Activated T-cell treated with anti-CD3 and anti-CD28 coated beads for 24 hours (primary cell): ENCODE data around the gene HTRA2.
"Not testable (repeated sequence)": the region's sequence is repeated elsewhere in the genome, so short reads cannot be mapped to it uniquely, and the experiment has no call there.

ENCODE experiments used
- DNase-seq: peaks from one replicate; pipeline ENCODE4 v3.0.0-alpha.2; 2020; ENCODE audit warnings: low read depth

HTRA2 gene

DNA sequence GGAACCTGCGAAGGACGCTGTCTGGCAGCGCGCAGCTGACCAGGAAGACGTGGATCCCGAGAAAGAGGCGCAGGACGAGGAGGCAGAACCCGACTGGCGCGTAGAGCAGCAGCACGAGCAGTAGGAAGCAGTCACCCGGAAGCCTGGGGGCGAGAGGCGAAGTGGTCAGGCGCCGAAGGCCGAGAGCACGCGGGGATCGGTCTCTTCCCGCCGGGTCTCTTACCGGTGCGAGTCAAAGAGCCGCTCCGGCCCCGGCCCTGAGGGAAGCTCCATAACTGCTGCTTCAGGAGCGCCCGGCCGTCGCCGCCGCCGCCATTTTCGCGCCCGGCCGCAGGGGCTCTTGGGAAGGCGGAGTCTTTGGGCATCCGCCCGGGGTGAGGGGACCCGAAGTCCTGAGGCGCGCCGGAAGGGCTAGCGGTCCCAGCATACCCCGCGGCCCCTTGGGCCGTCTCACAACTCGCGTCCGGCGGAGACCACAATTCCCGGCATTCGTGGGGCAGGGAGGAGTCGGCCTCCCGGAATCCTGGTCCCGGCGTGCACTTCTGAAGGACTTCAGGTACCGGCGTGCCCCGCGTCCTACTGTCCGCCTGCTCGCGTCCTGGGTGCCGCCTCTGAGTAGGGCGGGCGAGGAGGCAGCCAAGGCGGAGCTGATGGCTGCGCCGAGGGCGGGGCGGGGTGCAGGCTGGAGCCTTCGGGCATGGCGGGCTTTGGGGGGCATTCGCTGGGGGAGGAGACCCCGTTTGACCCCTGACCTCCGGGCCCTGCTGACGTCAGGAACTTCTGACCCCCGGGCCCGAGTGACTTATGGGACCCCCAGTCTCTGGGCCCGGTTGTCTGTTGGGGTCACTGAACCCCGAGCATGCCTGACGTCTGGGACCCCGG, at the start of gene HTRA2, which contains the start of gene AUP1:
Gene HTRA2, plus strand, starts transcription at position 577 of the 882 bp plus-strand sequence. Its CDS starts 74 bp downstream, at position 651.
Gene AUP1, minus strand, starts transcription at position 350 of the 882 bp plus-strand sequence. Its CDS starts 77 bp downstream, at position 273.
- DNase-seq, result peak; percentile 93

DNA sequence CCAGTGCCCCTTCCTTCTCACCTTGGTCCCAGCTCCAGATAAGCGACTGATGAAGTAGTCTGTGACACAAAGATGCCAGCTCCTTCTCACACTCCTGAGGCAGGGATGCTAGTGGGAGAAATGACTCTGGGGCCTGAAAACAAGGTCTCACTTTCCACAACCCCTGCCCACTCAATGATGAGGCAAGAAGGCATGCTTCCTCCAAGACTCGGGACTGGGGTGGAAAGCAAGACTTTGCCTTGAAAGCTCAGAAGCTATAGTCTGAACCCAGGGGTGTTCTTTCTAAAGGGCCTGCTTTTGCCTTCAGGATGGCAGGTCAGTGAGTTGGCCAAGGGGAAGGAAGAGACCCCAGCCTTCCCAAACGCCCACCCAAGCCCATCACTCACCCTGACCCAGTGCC, 48.3 kb upstream of the HTRA2 start:
- DNase-seq, result no peak

DNA sequence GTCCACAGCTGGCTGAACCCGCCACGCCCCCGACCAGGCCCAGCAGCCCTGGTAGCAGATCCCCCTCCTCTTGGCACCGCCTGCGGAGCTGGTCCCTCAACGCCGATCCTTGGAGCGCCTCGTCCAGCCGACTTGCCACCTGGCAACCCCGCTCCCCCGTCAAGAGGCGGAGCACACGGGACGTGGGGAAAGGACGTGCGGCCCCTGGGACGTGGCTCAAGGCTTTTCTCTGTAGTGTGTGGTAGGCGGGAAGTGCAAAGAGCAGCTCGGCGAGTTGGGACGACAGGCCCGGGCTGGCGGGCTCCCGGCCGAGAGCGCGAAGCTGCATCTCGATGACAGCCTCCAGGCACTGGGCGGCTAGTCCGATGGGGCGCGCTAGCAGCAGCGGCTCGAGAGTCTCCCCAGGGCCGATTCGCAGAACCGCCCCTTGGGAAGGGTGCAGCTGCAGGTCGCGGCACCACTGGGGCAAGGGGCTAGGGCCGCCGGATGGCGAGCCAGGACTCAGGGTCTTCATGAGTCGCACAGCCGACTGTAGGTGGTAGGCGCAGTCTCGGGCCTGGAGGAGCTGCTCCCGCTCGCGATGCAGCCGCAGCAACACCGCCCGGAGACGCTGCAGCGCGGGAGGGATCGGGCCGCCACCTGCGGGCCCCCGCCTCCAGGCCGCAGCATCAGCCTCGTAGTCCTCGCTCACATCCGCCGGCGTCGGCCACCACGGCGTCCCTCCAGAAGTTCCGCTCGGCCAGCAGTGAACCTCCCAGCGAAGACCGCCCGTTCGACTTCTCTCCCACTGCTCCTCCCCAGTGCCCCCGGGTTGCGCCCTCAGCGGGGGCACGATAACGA, 47.6 kb upstream of the HTRA2 start:
- DNase-seq, result peak; percentile 41

DNA sequence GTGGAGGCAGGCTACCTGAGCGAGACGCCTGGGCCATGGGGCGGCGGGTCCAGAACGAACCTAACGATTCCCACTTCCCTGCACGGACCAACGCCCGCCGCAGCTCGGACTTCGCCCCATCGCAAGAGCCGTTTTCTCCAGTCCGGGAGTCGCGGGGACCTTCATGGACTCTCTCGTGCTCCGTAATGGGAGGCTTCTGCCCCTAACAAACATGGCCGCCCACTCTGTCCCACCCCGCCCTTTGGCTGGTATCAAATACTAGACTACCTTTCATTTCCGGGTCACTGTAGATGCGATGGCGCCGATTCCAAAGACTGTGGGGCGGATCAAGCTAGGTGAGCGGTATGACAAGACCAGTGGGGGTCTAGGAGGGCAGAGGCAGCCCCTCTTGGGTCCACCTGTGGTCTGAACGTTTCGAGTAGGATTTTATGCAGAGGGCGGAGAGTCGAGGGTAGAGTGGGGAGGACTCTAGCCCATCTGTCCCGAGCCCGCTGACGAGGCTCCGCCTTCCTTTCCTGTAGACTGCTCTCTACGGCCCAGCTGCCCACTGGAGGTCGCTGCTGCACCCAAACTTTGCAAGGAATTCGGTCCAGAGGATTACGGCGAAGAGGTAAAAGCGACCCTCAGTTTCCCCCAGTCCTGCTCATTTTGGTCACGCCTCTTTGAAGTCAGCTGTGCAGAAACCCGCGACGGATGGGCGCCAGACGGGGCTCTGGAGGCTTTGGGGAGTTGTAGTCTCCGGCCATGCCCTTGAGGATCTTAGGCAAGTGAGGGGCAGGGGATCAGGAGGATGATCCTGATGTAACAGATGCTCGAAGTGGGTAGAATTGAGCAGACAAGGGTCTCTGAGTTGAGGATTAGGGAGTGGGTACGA, 46.7 kb upstream of the HTRA2 start, which contains the start of the genes CCDC142 and TTC31:
Gene CCDC142, minus strand, starts transcription at position 198 of the 874 bp plus-strand sequence. Its CDS starts 161 bp downstream, at position 37.
Gene TTC31, plus strand, starts transcription at position 281 of the 874 bp plus-strand sequence. Its CDS starts 15 bp downstream, at position 296.
- peak; percentile 90 for DNase-seq

DNA sequence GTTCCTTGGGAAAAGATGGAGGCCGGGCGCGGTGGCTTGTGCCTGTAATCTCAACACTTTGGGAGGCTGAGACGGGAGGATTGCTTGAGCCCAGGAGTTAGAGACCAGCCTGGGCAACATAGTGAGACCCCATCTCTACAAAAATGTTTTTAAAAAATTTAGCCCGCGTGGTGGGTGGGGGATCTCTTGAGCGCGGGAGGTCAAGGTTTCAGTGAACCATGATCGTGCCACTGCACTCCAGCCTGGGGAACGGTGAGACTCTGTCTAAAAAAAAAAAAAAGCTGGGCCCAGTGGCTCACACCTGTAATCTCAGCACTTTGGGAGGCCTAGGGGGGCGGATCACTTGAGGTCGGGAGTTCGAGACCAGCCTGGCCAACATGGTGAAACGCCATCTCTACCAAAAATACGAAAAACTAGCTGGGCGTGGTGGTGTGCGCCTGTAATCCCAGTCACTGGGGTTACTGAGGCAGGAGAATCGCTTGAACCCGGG, 46.0 kb upstream of the HTRA2 start:
- DNase-seq, result not testable (repeated sequence)

DNA sequence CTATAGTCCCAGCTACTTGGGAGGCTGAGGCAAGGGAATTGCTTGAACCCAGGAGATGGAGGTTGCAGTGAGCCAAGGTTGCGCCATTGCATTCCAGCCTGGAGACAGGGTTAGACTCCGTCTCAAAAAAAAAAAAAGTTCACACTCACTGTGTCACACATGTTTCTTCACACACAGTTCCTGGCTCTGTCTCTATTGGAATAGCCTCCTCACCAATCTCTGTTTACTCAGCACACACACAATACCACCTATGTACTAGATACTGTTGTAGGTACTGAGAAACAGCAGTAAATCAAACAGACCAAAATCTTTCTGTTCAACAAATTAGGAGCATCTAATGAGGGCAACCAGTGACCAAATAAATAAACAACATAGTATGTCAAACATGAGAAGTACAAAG, 43.6 kb upstream of the HTRA2 start:
- DNase-seq, result no peak

DNA sequence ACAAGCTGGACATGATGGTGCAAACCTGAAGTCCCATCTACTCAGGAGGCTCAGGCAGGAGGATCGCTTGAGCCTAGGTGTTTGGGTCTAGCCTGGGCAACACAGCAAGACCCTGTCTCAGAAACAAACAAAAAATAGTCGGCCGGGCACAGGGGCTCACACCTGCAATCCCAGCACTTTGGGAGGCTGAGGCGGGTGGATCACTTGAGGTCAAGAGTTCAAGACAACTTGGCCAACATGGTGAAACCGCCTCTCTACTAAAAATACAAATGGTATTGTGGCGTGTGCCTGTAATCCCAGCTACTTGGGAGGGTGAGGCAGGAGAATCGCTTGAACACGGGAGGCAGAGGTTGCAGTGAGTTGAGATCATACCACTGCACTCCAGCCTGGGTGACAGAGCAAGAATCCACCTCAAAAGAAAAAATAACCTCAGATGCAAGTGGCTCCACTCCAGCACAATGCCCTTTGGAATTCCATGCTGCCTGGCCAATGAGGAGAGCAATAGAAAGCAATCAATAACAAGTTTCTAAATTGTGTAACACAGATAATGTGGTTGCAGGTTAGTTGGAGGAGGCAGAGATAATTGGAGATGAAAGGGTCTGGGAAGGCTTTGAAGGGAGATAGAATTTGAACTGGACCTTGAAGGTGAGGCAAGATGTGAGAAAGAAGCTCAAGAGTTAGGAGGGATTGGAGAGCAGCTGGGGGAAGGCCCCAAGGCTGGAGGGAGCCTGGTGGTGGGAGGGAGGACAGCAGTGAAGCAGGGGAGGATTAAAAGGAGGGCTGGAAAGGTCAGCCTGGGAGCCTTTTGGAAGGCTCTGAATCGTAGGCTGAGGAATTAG, 40.9 kb upstream of the HTRA2 start:
- DNase-seq, result no peak

DNA sequence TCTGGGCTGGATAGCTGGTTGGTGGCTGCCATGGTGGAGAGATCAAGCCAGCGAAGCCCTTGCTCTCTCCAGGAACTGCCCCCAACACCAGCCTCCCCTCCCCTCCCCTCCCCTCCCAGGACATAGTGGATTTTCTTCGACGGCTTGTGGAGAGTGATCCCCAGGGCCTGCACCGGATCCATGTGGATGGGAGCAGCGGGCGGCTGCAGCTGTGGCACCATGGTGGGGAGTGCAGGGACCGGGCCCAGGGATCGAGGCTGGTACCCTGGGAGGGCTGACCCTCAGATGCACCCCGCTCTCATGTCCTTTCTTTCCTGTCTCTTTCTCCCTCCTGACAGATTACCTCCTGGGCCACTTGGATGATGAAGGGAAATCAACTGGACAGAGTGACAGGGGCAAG, 39.8 kb upstream of the HTRA2 start:
- no peak for DNase-seq

DNA sequence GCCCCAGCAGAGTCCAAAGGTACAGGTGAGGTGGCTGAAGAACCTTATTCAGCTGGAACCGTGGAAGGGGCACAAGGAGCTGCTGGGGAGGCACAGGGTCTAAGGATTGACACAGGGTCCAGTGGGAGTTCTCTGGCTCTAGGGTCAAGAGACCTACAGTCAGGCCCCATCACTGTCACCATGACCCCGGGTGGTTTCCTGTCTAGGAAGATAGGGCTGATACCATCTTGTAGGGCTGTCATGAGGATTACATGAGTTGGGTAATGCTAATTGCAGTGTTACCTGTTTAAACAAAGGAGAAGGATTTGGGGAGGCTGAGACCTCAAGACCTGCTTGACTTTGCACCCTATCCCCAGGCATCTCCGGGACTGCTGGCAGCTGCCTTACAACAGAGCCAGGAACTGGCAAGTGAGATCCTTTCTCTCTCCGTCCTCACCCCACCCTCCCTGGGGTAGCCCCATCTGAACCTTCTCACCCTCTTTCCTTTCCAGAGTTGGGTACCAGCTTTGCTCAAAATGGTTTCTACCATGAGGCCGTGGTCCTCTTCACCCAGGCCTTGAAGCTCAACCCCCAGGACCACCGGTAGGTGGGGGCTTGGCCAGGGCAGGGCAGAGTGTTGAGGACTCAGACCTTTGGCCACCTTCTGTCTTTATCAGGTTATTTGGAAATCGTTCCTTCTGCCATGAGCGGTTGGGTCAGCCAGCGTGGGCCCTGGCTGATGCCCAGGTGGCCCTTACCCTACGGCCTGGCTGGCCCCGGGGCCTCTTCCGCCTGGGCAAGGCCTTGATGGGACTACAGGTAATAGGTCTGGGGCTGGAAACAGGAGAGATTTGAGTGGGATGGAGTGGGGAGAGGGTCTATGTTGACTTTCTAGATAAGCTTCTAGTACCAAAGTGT, 37.8 kb upstream of the HTRA2 start:
- DNase-seq, result no peak

DNA sequence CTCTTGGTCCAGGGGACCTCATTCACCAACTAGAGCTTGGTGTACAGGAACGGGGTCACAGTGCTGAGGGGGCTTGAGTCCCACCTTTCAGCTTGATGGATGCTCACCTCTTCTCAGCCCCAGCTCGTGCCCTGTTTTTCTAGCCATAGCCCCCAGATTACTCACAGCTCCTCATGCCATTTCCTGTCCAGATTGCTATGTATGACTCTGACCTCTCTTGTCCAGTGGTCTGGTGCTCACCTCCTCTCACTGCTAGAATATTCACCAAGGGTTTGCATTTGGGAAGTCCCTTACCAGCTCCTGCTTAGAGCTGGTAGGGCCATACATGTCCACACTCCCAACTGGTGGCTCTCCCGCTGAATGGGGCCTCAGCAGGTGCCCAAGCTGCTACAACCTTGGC, 36.2 kb upstream of the HTRA2 start:
- no peak for DNase-seq

DNA sequence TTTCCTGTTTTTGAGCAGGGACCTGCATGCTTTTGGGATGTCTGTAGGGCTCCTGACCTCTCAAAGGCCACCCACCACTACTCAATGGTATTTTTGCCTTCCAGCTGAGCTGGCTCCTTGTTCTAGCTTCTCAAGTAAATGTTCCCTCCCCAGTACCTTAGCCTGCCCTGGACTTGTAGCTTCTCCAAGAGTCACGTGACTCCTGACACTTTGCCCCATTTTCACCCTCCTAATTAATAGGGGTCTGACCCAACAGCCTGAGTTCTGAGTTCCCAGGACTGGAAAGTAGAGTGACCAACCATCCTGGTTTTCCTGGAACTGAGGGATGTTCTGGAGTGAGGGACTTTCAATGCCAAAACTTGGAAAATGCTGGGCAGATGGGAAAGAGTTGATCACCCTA, 34.3 kb upstream of the HTRA2 start:
- no peak for DNase-seq

DNA sequence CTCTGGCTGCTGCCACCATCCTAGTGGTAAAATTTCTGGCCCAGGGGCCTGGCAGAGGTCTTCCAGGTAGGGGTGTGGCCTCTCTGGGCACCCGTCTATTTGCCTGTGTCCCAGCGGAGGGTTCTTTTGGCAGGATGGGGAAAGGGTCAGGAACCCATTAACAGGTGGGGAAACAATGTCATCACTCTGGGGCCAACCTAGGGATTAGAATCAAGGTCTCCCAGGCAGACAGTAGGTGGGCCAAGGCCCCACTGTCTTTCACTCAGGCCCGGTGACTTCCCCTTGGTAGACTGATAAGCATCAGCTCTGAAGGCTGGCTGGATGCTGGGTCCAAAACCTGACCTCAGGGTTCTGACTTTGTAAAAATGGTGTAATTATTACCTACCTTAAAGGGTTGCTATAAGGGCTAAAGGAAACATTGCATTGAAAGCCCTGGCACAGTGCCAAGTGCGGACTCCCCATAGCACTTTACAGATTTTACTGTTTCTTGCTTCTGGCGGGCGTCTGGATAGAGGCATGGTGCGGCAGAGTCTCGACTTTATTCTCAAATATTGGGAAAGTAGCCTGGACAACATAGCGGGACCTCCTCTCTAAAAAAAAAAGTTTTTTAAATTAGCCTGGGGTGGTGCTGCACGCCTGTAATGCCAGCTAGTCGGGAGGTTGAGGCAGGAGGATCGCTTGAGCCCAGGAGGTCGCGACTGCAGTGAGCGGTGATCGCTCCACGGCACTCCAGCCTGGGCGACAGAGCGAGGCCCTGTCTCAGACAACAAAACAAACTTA, 32.5 kb upstream of the HTRA2 start:
- DNase-seq, result no peak

DNA sequence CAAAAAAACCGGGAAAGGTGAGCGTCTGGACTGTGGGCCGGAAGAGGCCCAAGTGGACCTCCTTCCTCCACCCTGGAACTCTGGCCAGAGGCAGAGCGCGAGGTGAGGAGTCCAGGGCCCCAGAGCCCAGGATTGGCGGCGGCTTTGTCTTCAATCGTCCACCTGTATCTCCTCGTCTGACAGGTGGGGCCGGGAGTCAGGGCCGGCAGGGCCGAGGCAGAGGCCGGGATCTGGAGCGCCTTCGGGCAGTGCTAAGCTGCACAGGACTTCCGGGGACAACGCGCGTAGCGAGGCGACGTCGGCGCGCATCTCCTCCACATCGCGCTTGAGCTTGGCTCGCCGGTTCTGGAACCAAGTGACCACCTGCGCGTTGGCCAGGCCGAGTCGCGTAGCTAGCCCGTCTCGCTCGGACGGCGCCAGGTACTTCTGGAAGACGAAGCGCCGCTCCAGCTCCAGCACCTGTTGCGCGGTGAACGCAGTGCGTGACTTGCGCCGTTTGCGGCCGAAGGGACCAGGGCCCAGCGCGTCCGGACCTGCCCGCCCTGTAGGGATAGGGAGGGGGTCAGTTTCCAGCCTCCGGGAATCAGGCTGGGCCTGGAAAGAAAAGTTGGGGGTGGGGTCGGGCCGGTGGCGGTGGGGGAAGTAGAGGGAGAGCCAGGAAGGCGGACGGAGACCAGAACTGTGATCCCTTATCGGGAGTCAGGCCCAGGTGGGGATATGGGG, 31.8 kb upstream of the HTRA2 start:
- DNase-seq, result no peak

DNA sequence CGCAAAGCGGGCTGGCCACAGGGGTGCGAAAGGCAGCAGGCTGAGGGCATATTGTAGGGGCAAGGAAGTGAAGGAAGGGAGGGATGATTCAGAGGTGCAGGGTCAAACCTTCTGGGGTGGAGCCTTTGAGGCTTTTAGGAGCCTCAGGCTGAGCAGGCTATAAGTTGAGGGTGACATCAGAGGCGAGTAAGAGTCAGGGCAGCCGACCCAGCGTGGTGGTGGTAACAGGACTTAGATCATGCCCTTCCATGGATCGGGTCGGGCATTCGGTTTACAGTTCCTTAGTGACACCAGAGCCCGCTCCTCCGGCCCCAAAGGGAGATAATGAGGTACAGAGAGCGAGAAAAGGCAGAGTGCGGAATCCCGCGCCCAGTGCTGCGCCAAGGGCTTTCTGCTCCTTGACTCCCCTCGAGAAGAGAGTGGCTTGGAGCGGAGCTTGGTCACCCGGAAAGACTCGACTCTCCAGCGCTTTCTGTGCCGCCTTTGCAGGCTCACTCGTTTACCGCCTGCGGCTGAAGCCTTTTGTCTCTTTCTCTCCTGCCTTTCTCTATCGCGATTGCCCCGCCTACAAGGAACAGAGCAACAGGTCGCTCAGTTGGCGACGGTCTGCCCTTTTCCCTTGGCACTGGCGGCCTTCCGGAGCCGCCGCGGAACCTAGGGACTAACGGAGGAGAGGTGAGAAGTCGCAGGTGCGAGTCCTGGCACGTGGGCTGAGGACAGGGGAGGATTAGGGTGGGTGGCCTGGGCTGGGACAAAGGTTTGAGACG, 31.1 kb upstream of the HTRA2 start:
- no peak for DNase-seq

DNA sequence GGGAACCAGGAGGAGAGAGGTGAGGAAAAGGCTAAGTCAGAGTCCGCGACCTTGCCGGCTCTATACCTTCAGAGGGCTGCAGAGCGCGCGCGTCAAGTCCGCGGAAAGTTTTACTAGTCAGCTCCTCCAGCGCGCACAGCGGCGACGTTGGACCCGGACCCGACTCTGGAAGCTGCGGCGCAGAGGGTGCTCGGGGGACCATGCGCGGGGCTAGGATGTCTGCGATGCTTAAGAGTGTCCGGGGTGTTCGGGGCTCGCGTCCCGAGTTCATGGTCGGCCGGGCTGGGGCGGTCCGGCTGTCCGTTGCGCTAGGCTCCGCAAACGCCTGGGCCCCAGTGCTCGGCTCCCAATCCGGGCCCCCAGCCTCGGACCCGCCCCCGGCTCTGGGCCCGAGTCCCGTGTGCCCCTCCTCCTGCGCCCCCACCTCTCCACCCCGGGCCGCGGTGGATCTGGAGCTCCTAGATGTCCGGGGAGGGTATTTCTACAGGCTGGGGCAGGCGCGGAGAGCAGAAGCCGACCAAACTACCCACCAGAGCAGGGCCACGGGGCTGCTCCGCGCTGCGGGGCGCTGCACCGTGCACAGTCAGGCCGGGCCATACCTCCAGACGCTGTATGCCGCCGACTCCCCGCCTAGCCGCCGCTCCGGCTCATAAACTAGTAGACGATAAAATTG, 30.3 kb upstream of the HTRA2 start, which contains the start of gene LBX2:
Gene LBX2, minus strand, starts transcription at position 337 of the 673 bp plus-strand sequence. Its CDS starts 66 bp downstream, at position 271.
- DNase-seq, result no peak

DNA sequence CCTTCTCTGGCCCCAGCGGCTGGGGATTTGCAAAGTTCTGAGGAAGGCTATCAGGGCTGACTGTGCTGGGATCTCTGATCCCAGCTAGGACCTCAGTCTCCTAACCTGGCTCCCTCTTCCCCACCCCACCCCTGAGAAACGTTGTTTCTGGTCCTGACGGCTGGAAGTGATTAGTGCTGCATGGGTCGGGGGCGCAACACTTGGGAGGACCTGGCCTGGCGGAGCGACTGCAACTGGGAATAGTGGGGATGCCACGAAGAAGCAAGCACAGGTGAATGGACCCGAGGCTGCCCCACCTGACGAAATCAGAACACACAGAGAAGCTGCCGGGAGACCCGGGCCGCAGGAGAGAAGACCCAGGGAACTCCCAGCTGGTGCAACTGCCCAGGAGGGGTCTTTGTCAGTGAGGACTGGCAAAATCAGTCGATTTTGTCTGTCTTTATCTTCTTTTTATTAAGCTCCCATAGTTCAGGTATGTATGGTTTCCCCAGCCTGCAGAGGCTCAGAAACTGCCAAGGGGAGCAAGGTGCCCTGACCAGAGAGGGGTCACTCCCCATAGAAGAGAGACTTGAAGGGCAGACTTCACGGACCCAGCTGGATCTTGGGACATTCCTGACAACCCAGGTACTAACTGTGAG, 29.7 kb upstream of the HTRA2 start:
- no peak for DNase-seq
